WTC11 (cell line): ENCODE data around the gene CDIP1. TPM values are rescaled to one million over a fixed set of nuclear protein-coding genes. Genes with fewer than 3 reads are reported as not detected.

Source experiments
- FOXJ3 ChIP-seq: sonication (generic); formaldehyde crosslinking; IDR thresholded peaks from 2 replicates; pipeline ENCODE4 v1.9.0; 2021; ENCODE audit warnings: missing genetic modification reagents, mild to moderate bottlenecking, borderline replicate concordance
- FOXP1 ChIP-seq: sonication (generic); formaldehyde crosslinking; IDR thresholded peaks from 2 replicates; pipeline ENCODE4 v1.8.0; 2022; ENCODE audit warnings: missing genetic modification reagents, mild to moderate bottlenecking, moderate library complexity, borderline replicate concordance
- total RNA-seq: library from RNA; stranded (reverse); gene quantifications from 3 replicates; pipeline ENCODE4 v1.2.3, GENCODE V29; 2021
- TF ChIP-seq, protein P1 (sequence below): sonication (generic); formaldehyde crosslinking; IDR thresholded peaks from 2 replicates; pipeline ENCODE4 v1.8.0; 2023; ENCODE audit warnings: missing genetic modification reagents, mild to moderate bottlenecking, borderline replicate concordance
- TF ChIP-seq, protein P2 (sequence below): fragments of 200-600 bp; IDR thresholded peaks from 2 replicates; pipeline ENCODE4 v1.8.0; 2022; ENCODE audit warnings: antibody characterized with exemption
- TF ChIP-seq, protein P3 (sequence below): sonication (generic); formaldehyde crosslinking; IDR thresholded peaks from 2 replicates; pipeline ENCODE4 v1.8.0; 2023; ENCODE audit warnings: missing genetic modification reagents
- TF ChIP-seq, protein P4 (sequence below): fragments of 250-450 bp; sonication (Bioruptor Pico); IDR thresholded peaks from 2 replicates; pipeline ENCODE4 v1.9.0; 2021; ENCODE audit warnings: mild to moderate bottlenecking, borderline replicate concordance
- TF ChIP-seq, protein P5 (sequence below): sonication (generic); formaldehyde crosslinking; IDR thresholded peaks from 2 replicates; pipeline ENCODE4 v1.8.0; 2022; ENCODE audit warnings: mild to moderate bottlenecking, missing genetic modification reagents
- TF ChIP-seq, protein P6 (sequence below): sonication (generic); formaldehyde crosslinking; IDR thresholded peaks from 2 replicates; pipeline ENCODE4 v1.8.0; 2022; ENCODE audit warnings: mild to moderate bottlenecking, missing genetic modification reagents
- TF ChIP-seq, protein P7 (sequence below): sonication (generic); formaldehyde crosslinking; IDR thresholded peaks from 2 replicates; pipeline ENCODE4 v1.8.1; 2023; ENCODE audit warnings: mild to moderate bottlenecking, missing genetic modification reagents, borderline replicate concordance

The CDIP1 gene
- total RNA-seq, 1 experiment from 2014 or later, result 68.9 TPM

DNA sequence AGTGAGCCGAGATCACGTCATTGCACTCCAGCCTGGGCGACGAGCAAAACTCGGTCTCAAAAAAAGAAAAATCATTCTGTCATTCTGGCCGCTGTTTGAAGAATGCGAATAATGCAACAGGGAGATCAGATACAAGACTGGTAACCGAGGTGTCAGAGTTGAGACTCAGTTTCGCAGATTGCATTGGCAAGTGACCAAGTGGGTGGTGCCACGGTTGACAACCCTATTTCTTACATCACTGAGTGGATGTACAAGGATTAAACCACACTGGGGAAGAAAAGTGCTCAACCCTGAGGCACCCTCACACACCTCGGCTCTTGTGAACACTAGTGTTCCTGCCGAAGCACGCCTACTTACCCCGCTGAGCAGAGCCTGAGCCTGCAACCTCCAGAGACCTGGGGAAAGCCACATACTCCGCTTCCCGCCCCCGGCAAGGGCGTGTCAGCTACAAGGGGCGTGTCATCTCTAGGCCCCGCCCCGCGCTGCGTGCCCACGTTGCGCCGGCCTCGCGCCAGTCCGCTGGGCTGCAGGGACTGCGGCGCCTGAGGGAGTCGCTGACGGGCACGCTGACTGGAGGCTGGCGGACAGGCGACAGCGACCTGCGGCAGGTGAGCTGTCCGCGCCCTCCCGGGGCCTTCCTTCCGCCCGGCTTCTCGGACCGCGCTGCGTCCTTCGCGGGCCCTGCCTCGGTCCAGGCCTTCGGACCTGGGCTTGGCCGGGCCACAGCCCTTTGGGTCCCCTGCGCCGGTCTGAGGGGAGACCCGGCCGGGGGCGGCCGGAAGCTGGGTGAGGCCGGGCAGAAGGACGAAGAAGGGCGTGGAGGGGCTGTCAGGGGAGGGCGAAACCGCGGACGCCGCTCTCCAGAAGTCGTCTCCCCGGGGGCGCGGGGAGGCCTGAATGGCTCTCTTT is 62.4 kb downstream of the CDIP1 start, which contains the start of gene HMOX2 (continued):
- TF ChIP-seq, protein P1, sequence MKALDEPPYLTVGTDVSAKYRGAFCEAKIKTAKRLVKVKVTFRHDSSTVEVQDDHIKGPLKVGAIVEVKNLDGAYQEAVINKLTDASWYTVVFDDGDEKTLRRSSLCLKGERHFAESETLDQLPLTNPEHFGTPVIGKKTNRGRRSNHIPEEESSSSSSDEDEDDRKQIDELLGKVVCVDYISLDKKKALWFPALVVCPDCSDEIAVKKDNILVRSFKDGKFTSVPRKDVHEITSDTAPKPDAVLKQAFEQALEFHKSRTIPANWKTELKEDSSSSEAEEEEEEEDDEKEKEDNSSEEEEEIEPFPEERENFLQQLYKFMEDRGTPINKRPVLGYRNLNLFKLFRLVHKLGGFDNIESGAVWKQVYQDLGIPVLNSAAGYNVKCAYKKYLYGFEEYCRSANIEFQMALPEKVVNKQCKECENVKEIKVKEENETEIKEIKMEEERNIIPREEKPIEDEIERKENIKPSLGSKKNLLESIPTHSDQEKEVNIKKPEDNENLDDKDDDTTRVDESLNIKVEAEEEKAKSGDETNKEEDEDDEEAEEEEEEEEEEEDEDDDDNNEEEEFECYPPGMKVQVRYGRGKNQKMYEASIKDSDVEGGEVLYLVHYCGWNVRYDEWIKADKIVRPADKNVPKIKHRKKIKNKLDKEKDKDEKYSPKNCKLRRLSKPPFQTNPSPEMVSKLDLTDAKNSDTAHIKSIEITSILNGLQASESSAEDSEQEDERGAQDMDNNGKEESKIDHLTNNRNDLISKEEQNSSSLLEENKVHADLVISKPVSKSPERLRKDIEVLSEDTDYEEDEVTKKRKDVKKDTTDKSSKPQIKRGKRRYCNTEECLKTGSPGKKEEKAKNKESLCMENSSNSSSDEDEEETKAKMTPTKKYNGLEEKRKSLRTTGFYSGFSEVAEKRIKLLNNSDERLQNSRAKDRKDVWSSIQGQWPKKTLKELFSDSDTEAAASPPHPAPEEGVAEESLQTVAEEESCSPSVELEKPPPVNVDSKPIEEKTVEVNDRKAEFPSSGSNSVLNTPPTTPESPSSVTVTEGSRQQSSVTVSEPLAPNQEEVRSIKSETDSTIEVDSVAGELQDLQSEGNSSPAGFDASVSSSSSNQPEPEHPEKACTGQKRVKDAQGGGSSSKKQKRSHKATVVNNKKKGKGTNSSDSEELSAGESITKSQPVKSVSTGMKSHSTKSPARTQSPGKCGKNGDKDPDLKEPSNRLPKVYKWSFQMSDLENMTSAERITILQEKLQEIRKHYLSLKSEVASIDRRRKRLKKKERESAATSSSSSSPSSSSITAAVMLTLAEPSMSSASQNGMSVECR (CRISPR knock-in tag), result peak; percentile 69; the same call in 1 of the 2 replicates
- TF ChIP-seq, protein P2, sequence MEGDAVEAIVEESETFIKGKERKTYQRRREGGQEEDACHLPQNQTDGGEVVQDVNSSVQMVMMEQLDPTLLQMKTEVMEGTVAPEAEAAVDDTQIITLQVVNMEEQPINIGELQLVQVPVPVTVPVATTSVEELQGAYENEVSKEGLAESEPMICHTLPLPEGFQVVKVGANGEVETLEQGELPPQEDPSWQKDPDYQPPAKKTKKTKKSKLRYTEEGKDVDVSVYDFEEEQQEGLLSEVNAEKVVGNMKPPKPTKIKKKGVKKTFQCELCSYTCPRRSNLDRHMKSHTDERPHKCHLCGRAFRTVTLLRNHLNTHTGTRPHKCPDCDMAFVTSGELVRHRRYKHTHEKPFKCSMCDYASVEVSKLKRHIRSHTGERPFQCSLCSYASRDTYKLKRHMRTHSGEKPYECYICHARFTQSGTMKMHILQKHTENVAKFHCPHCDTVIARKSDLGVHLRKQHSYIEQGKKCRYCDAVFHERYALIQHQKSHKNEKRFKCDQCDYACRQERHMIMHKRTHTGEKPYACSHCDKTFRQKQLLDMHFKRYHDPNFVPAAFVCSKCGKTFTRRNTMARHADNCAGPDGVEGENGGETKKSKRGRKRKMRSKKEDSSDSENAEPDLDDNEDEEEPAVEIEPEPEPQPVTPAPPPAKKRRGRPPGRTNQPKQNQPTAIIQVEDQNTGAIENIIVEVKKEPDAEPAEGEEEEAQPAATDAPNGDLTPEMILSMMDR, result no peak
- TF ChIP-seq, protein P3, sequence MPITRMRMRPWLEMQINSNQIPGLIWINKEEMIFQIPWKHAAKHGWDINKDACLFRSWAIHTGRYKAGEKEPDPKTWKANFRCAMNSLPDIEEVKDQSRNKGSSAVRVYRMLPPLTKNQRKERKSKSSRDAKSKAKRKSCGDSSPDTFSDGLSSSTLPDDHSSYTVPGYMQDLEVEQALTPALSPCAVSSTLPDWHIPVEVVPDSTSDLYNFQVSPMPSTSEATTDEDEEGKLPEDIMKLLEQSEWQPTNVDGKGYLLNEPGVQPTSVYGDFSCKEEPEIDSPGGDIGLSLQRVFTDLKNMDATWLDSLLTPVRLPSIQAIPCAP (CRISPR knock-in tag), result peak; percentile 81
- TF ChIP-seq, protein P4, sequence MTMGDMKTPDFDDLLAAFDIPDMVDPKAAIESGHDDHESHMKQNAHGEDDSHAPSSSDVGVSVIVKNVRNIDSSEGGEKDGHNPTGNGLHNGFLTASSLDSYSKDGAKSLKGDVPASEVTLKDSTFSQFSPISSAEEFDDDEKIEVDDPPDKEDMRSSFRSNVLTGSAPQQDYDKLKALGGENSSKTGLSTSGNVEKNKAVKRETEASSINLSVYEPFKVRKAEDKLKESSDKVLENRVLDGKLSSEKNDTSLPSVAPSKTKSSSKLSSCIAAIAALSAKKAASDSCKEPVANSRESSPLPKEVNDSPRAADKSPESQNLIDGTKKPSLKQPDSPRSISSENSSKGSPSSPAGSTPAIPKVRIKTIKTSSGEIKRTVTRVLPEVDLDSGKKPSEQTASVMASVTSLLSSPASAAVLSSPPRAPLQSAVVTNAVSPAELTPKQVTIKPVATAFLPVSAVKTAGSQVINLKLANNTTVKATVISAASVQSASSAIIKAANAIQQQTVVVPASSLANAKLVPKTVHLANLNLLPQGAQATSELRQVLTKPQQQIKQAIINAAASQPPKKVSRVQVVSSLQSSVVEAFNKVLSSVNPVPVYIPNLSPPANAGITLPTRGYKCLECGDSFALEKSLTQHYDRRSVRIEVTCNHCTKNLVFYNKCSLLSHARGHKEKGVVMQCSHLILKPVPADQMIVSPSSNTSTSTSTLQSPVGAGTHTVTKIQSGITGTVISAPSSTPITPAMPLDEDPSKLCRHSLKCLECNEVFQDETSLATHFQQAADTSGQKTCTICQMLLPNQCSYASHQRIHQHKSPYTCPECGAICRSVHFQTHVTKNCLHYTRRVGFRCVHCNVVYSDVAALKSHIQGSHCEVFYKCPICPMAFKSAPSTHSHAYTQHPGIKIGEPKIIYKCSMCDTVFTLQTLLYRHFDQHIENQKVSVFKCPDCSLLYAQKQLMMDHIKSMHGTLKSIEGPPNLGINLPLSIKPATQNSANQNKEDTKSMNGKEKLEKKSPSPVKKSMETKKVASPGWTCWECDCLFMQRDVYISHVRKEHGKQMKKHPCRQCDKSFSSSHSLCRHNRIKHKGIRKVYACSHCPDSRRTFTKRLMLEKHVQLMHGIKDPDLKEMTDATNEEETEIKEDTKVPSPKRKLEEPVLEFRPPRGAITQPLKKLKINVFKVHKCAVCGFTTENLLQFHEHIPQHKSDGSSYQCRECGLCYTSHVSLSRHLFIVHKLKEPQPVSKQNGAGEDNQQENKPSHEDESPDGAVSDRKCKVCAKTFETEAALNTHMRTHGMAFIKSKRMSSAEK (CRISPR knock-in tag), result no peak
- TF ChIP-seq, protein P5, sequence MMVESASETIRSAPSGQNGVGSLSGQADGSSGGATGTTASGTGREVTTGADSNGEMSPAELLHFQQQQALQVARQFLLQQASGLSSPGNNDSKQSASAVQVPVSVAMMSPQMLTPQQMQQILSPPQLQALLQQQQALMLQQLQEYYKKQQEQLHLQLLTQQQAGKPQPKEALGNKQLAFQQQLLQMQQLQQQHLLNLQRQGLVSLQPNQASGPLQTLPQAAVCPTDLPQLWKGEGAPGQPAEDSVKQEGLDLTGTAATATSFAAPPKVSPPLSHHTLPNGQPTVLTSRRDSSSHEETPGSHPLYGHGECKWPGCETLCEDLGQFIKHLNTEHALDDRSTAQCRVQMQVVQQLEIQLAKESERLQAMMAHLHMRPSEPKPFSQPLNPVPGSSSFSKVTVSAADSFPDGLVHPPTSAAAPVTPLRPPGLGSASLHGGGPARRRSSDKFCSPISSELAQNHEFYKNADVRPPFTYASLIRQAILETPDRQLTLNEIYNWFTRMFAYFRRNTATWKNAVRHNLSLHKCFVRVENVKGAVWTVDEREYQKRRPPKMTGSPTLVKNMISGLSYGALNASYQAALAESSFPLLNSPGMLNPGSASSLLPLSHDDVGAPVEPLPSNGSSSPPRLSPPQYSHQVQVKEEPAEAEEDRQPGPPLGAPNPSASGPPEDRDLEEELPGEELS (CRISPR knock-in tag), result peak; percentile 99
- TF ChIP-seq, protein P6, sequence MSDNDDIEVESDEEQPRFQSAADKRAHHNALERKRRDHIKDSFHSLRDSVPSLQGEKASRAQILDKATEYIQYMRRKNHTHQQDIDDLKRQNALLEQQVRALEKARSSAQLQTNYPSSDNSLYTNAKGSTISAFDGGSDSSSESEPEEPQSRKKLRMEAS, result peak; percentile 99
- TF ChIP-seq FOXP1 (CRISPR knock-in tag) (peak; percentile 93), FOXJ3 (CRISPR knock-in tag) (no peak)
- TF ChIP-seq, protein P7, sequence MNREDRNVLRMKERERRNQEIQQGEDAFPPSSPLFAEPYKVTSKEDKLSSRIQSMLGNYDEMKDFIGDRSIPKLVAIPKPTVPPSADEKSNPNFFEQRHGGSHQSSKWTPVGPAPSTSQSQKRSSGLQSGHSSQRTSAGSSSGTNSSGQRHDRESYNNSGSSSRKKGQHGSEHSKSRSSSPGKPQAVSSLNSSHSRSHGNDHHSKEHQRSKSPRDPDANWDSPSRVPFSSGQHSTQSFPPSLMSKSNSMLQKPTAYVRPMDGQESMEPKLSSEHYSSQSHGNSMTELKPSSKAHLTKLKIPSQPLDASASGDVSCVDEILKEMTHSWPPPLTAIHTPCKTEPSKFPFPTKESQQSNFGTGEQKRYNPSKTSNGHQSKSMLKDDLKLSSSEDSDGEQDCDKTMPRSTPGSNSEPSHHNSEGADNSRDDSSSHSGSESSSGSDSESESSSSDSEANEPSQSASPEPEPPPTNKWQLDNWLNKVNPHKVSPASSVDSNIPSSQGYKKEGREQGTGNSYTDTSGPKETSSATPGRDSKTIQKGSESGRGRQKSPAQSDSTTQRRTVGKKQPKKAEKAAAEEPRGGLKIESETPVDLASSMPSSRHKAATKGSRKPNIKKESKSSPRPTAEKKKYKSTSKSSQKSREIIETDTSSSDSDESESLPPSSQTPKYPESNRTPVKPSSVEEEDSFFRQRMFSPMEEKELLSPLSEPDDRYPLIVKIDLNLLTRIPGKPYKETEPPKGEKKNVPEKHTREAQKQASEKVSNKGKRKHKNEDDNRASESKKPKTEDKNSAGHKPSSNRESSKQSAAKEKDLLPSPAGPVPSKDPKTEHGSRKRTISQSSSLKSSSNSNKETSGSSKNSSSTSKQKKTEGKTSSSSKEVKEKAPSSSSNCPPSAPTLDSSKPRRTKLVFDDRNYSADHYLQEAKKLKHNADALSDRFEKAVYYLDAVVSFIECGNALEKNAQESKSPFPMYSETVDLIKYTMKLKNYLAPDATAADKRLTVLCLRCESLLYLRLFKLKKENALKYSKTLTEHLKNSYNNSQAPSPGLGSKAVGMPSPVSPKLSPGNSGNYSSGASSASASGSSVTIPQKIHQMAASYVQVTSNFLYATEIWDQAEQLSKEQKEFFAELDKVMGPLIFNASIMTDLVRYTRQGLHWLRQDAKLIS (CRISPR knock-in tag), result no peak
- TF ChIP-seq, all 79 proteins: peak for 35
